Measurements from ENCODE around the gene ZMYND19.

- TF ChIP-seq, protein P1, sequence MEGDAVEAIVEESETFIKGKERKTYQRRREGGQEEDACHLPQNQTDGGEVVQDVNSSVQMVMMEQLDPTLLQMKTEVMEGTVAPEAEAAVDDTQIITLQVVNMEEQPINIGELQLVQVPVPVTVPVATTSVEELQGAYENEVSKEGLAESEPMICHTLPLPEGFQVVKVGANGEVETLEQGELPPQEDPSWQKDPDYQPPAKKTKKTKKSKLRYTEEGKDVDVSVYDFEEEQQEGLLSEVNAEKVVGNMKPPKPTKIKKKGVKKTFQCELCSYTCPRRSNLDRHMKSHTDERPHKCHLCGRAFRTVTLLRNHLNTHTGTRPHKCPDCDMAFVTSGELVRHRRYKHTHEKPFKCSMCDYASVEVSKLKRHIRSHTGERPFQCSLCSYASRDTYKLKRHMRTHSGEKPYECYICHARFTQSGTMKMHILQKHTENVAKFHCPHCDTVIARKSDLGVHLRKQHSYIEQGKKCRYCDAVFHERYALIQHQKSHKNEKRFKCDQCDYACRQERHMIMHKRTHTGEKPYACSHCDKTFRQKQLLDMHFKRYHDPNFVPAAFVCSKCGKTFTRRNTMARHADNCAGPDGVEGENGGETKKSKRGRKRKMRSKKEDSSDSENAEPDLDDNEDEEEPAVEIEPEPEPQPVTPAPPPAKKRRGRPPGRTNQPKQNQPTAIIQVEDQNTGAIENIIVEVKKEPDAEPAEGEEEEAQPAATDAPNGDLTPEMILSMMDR (IDR thresholded peaks at IDR 0.05; ENCODE audit: low read depth, low read length, poor library complexity, severe bottlenecking) = peak; percentile 68
- no peak for TF ChIP-seq EZH2phosphoT487 (IDR thresholded peaks at IDR 0.05; ENCODE audit: borderline replicate concordance, low read length)
These were observed 55.8 kb downstream of the ZMYND19 start for GRCh38 chr9:137534256-137535119.
